HG02588 (cell line): ENCODE results near the gene CPE.
"Not testable (repeated sequence)": the region's sequence is repeated elsewhere in the genome, so short reads cannot be mapped to it uniquely, and the experiment has no call there.

Source experiments
- ATAC-seq: cut with Tn5 transposase; IDR thresholded peaks from one replicate; pipeline ENCODE4 v1.9.1; 2021; ENCODE audit warnings: mild to moderate bottlenecking, moderate library complexity; ENCODE audit not compliant: unreplicated experiment

CPE gene

GRCh38 chr4:165378745-165379677, at the start of gene CPE:
Gene CPE, plus strand, starts transcription at chr4:165379008. Its CDS starts 214 bp downstream, at chr4:165379222.
- peak; percentile 88 for ATAC-seq

GRCh38 chr4:165330071-165330470, 48.7 kb upstream of the CPE start:
- no peak for ATAC-seq

GRCh38 chr4:165330666-165331065, 48.1 kb upstream of the CPE start:
- no peak for ATAC-seq

- no peak for ATAC-seq
Measured at GRCh38 chr4:165331359-165331758, 47.4 kb upstream of the CPE start.

GRCh38 chr4:165331823-165332222, 47.0 kb upstream of the CPE start:
- ATAC-seq, result no peak

GRCh38 chr4:165332502-165332901, 46.3 kb upstream of the CPE start:
- ATAC-seq, result no peak

GRCh38 chr4:165335163-165335703, 43.6 kb upstream of the CPE start:
- no peak for ATAC-seq

GRCh38 chr4:165336743-165337142, 42.1 kb upstream of the CPE start:
- no peak for ATAC-seq

GRCh38 chr4:165342340-165342739, 36.5 kb upstream of the CPE start:
- not testable (repeated sequence) for ATAC-seq

- ATAC-seq, result no peak
Measured at GRCh38 chr4:165343353-165344191, 35.2 kb upstream of the CPE start.

- no peak for ATAC-seq
Measured at GRCh38 chr4:165345666-165346417, 33.0 kb upstream of the CPE start.

- no peak for ATAC-seq
Measured at GRCh38 chr4:165347647-165348569, 30.9 kb upstream of the CPE start.

GRCh38 chr4:165351359-165352130, 27.3 kb upstream of the CPE start:
- no peak for ATAC-seq

- no peak for ATAC-seq
Measured at GRCh38 chr4:165355900-165356300, 22.9 kb upstream of the CPE start.

- no peak for ATAC-seq
Measured at GRCh38 chr4:165359506-165359905, 19.3 kb upstream of the CPE start.

GRCh38 chr4:165360041-165360695, 18.6 kb upstream of the CPE start:
- no peak for ATAC-seq

- no peak for ATAC-seq
Measured at GRCh38 chr4:165360985-165361670, 17.7 kb upstream of the CPE start.

- no peak for ATAC-seq
Measured at GRCh38 chr4:165361810-165362209, 17.0 kb upstream of the CPE start.
